HepG2 (cell line): Measurements from ENCODE around the gene SLC22A12. TPM values are rescaled to one million over a fixed set of nuclear protein-coding genes. Genes with fewer than 3 reads are reported as not detected.

Experiments
- ASH2L ChIP-seq: fragments of 300-600, 200-600 bp; sonication (generic); IDR thresholded peaks from 2 replicates; pipeline ENCODE4 v1.7.0; 2017; ENCODE audit warnings: low read depth, mild to moderate bottlenecking, moderate library complexity, mixed read lengths, low read length; ENCODE audit not compliant: insufficient read length
- CHCHD3 ChIP-seq: sonication (generic); formaldehyde crosslinking; IDR thresholded peaks from 2 replicates; pipeline ENCODE4 v1.8.0; 2022; ENCODE audit warnings: mild to moderate bottlenecking, missing genetic modification reagents, moderate library complexity
- DPF2 ChIP-seq: sonication (generic); formaldehyde crosslinking; IDR thresholded peaks from 2 replicates; pipeline ENCODE4 v1.4.0; 2020; ENCODE audit warnings: mild to moderate bottlenecking, low read depth, missing genetic modification reagents, borderline replicate concordance
- HHEX ChIP-seq: IDR thresholded peaks from 2 replicates; pipeline ENCODE4 v1.6.1; 2016; ENCODE audit warnings: control low read depth
- HNRNPLL ChIP-seq: fragments of 200-400 bp; formaldehyde crosslinking; IDR thresholded peaks from 2 replicates; pipeline ENCODE4 v1.6.1; 2017; ENCODE audit warnings: mild to moderate bottlenecking, low read depth, low read length; ENCODE audit not compliant: poor library complexity, severe bottlenecking
- MLLT10 ChIP-seq: sonication (generic); formaldehyde crosslinking; IDR thresholded peaks from 2 replicates; pipeline ENCODE4 v1.4.0; 2020; ENCODE audit warnings: missing genetic modification reagents
- NFYB ChIP-seq: sonication (generic); formaldehyde crosslinking; IDR thresholded peaks from 2 replicates; pipeline ENCODE4 v1.4.0; 2020; ENCODE audit warnings: missing genetic modification reagents
- PTBP1 ChIP-seq: fragments of 200-400 bp; formaldehyde crosslinking; IDR thresholded peaks from 2 replicates; pipeline ENCODE4 v1.6.1; 2018; ENCODE audit warnings: low read length, low read depth; ENCODE audit not compliant: poor library complexity, severe bottlenecking
- RELA ChIP-seq: sonication (generic); formaldehyde crosslinking; IDR thresholded peaks from 2 replicates; pipeline ENCODE4 v1.4.0; 2020; ENCODE audit warnings: missing genetic modification reagents
- RFX3 ChIP-seq: IDR thresholded peaks from 2 replicates; pipeline ENCODE4 v1.6.1; 2016; ENCODE audit warnings: missing biosample characterization, missing genetic modification reagents
- RFX5 ChIP-seq: IDR thresholded peaks from 2 replicates; pipeline ENCODE4 v1.6.1; 2011; ENCODE audit warnings: low read depth, low read length, improper control_type of control experiment
- SAP130 ChIP-seq: IDR thresholded peaks from 2 replicates; pipeline ENCODE4 v1.6.1; 2016; ENCODE audit warnings: low read depth
- SNAI1 ChIP-seq: sonication (generic); formaldehyde crosslinking; IDR thresholded peaks from 2 replicates; pipeline ENCODE4 v1.5.0; 2020; ENCODE audit warnings: mild to moderate bottlenecking, missing genetic modification reagents, borderline replicate concordance
- U2AF1 ChIP-seq: fragments of 200-400 bp; formaldehyde crosslinking; optimal IDR thresholded peaks from 2 replicates; pipeline ENCODE3; 2017; ENCODE audit warnings: mild to moderate bottlenecking, low read depth, low read length
- ZC3H4 ChIP-seq: sonication (generic); formaldehyde crosslinking; IDR thresholded peaks from 2 replicates; pipeline ENCODE4 v1.4.0; 2020; ENCODE audit warnings: missing genetic modification reagents, borderline replicate concordance
- ZKSCAN5 ChIP-seq: sonication (generic); formaldehyde crosslinking; IDR thresholded peaks from 2 replicates; pipeline ENCODE4 v1.5.1; 2020; ENCODE audit warnings: mild to moderate bottlenecking, missing genetic modification reagents
- ZKSCAN8 ChIP-seq: IDR thresholded peaks from 2 replicates; pipeline ENCODE4 v1.6.1; 2016; ENCODE audit warnings: borderline replicate concordance, missing genetic modification reagents, missing compliant biosample characterization
- ZNF235 ChIP-seq: sonication (generic); formaldehyde crosslinking; IDR thresholded peaks from 2 replicates; pipeline ENCODE4 v1.8.1; 2023; ENCODE audit warnings: mild to moderate bottlenecking, missing genetic modification reagents, borderline replicate concordance
- ZNF431 ChIP-seq: sonication (generic); formaldehyde crosslinking; IDR thresholded peaks from 2 replicates; pipeline ENCODE4 v1.9.0; 2022; ENCODE audit warnings: missing genetic modification reagents, low read depth, mild to moderate bottlenecking, borderline replicate concordance
- ZNF607 ChIP-seq: sonication (generic); formaldehyde crosslinking; IDR thresholded peaks from 2 replicates; pipeline ENCODE4 v1.5.1; 2020; ENCODE audit warnings: missing genetic modification reagents, mild to moderate bottlenecking, borderline replicate concordance
- ZNF644 ChIP-seq: IDR thresholded peaks from 2 replicates; pipeline ENCODE4 v1.6.1; 2016; ENCODE audit warnings: low read depth
- polyA plus RNA-seq, 8 experiments: library from polyadenylated mRNA; depleted of rRNA in 3 of 8; stranded (reverse) in 7 of 8; unstranded in 1 of 8; fragments of >200 nt; fragmentation: Illumina TruSeq in 4 of 8; extraction: Trizol in 4 of 8; gene quantifications; 2 replicates each; pipeline versions ENCODE4 v1.2.1 to v1.2.3, GENCODE V29; 2011 to 2016; ENCODE audit warnings: low read depth in 4 of 8, missing spikeins in 1 of 8, mixed read lengths in 1 of 8; ENCODE audit not compliant: insufficient read depth in 1 of 8
- total RNA-seq, 5 experiments: library from RNA; depleted of rRNA; stranded (reverse); fragments of >200 nt; fragmentation: Illumina TruSeq; extraction: Trizol; gene quantifications; 2 replicates each; pipeline ENCODE4 v1.2.3, GENCODE V29; 2016; ENCODE audit warnings: low read depth in 1 of 5
- TF ChIP-seq, protein P1 (sequence below): sonication (generic); formaldehyde crosslinking; IDR thresholded peaks from 2 replicates; pipeline ENCODE4 v1.8.0; 2022; ENCODE audit warnings: missing genetic modification reagents, mild to moderate bottlenecking, borderline replicate concordance
- TF ChIP-seq, protein P2 (sequence below): sonication (generic); formaldehyde crosslinking; IDR thresholded peaks from 2 replicates; pipeline ENCODE4 v1.4.0; 2020; ENCODE audit warnings: mild to moderate bottlenecking, low read depth, missing genetic modification reagents
- TF ChIP-seq, protein P3 (sequence below): sonication (generic); formaldehyde crosslinking; IDR thresholded peaks from 2 replicates; pipeline ENCODE4 v1.4.0; 2020; ENCODE audit warnings: missing genetic modification reagents
- TF ChIP-seq, protein P4 (sequence below): sonication (generic); formaldehyde crosslinking; IDR thresholded peaks from 2 replicates; pipeline ENCODE4 v1.5.1; 2020; ENCODE audit warnings: mild to moderate bottlenecking, moderate library complexity, missing genetic modification reagents

SLC22A12 gene
- total and polyA plus RNA-seq, 2 of the 13 experiments (the other 11 are each of a cell fraction or from before 2014, with no cell fraction given), result not detected

DNA sequence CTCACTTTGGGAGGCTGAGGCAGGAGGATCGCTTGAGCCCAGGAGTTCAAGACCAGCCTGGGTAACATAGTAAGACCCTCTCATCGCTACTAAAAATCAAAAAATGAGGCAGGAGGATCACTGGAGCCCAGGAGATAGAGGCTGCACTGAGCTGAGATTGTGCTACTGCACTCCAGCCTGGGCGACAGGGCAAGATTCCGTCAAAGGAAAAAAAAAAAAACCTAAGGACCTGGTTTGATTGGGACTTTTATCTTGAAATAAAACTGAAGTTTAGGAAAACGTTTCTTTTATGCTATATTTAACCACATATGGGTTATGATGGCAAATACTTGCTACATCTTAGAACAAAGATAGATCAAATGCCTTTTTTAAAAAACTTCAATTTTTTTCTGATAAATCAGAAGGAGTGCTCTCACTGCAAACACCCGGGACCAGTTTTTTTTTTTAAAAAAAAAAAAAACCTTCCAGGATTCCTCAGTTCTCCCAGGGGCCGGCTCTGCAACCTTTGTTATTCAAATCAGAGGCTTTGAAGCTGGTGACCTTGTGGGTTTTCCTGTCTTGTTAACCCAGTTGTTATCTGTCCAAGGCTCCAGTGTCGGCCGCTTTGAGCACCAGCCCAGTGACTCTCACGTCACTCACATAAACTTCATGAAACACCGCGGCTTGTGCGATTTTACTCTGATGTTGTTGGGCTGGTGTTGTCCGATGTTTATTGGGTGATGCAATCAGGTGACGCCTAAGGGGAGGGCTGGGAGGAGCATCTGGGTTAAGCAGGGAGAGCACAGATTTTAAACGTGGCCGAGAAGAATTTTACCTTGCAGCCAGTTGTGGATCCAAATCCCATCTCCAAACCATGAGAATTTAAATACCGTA lies 24.7 kb upstream of the SLC22A12 start (continued):
- TF ChIP-seq MLLT10 (CRISPR knock-in tag) (no peak), CHCHD3 (CRISPR knock-in tag) (no peak), ZNF235 (CRISPR knock-in tag) (no peak), ZNF607 (no peak), PTBP1 (no peak), DPF2 (CRISPR knock-in tag) (peak; percentile 57; the same call in 1 of the 2 replicates), HNRNPLL (no peak), ZNF644 (0 out of 2 replicates have a peak, but pooled peaks have one; percentile 24), HHEX (peak; percentile 66), SAP130 (peak; percentile 79), NFYB (CRISPR knock-in tag) (peak; percentile 47), RFX5 (peak; percentile 23; the same call in 1 of the 2 replicates), ZNF431 (CRISPR knock-in tag) (no peak), SNAI1 (no peak), ZKSCAN5 (CRISPR knock-in tag) (no peak), ZC3H4 (CRISPR knock-in tag) (0 out of 2 replicates have a peak, but pooled peaks have one; percentile 4), U2AF1 (no peak), ZKSCAN8 (peak; percentile 41; the same call in 1 of the 2 replicates), RFX3 (CRISPR knock-in tag) (no peak), ASH2L (peak; percentile 48), RELA (CRISPR knock-in tag) (0 out of 2 replicates have a peak, but pooled peaks have one; percentile 22)
- TF ChIP-seq, protein P1, sequence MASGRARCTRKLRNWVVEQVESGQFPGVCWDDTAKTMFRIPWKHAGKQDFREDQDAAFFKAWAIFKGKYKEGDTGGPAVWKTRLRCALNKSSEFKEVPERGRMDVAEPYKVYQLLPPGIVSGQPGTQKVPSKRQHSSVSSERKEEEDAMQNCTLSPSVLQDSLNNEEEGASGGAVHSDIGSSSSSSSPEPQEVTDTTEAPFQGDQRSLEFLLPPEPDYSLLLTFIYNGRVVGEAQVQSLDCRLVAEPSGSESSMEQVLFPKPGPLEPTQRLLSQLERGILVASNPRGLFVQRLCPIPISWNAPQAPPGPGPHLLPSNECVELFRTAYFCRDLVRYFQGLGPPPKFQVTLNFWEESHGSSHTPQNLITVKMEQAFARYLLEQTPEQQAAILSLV, result no peak
- TF ChIP-seq, protein P2, sequence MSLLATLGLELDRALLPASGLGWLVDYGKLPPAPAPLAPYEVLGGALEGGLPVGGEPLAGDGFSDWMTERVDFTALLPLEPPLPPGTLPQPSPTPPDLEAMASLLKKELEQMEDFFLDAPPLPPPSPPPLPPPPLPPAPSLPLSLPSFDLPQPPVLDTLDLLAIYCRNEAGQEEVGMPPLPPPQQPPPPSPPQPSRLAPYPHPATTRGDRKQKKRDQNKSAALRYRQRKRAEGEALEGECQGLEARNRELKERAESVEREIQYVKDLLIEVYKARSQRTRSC (CRISPR knock-in tag), result no peak
- TF ChIP-seq, protein P3, sequence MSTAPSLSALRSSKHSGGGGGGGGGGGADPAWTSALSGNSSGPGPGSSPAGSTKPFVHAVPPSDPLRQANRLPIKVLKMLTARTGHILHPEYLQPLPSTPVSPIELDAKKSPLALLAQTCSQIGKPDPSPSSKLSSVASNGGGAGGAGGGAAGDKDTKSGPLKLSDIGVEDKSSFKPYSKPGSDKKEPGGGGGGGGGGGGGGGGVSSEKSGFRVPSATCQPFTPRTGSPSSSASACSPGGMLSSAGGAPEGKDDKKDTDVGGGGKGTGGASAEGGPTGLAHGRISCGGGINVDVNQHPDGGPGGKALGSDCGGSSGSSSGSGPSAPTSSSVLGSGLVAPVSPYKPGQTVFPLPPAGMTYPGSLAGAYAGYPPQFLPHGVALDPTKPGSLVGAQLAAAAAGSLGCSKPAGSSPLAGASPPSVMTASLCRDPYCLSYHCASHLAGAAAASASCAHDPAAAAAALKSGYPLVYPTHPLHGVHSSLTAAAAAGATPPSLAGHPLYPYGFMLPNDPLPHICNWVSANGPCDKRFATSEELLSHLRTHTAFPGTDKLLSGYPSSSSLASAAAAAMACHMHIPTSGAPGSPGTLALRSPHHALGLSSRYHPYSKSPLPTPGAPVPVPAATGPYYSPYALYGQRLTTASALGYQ (CRISPR knock-in tag), result peak; percentile 57; the same call in 1 of the 2 replicates
- TF ChIP-seq, protein P4, sequence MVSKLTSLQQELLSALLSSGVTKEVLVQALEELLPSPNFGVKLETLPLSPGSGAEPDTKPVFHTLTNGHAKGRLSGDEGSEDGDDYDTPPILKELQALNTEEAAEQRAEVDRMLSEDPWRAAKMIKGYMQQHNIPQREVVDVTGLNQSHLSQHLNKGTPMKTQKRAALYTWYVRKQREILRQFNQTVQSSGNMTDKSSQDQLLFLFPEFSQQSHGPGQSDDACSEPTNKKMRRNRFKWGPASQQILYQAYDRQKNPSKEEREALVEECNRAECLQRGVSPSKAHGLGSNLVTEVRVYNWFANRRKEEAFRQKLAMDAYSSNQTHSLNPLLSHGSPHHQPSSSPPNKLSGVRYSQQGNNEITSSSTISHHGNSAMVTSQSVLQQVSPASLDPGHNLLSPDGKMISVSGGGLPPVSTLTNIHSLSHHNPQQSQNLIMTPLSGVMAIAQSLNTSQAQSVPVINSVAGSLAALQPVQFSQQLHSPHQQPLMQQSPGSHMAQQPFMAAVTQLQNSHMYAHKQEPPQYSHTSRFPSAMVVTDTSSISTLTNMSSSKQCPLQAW, result peak; percentile 39
